ENCODE data around the gene SCP2.

SCP2 gene

GRCh38 chr1:53085405-53085804 is 158.3 kb downstream of the SCP2 start:
- no peak for DNase-seq

GRCh38 chr1:53086491-53087070 is 159.5 kb downstream of the SCP2 start:
- DNase-seq: no peak

DNA sequence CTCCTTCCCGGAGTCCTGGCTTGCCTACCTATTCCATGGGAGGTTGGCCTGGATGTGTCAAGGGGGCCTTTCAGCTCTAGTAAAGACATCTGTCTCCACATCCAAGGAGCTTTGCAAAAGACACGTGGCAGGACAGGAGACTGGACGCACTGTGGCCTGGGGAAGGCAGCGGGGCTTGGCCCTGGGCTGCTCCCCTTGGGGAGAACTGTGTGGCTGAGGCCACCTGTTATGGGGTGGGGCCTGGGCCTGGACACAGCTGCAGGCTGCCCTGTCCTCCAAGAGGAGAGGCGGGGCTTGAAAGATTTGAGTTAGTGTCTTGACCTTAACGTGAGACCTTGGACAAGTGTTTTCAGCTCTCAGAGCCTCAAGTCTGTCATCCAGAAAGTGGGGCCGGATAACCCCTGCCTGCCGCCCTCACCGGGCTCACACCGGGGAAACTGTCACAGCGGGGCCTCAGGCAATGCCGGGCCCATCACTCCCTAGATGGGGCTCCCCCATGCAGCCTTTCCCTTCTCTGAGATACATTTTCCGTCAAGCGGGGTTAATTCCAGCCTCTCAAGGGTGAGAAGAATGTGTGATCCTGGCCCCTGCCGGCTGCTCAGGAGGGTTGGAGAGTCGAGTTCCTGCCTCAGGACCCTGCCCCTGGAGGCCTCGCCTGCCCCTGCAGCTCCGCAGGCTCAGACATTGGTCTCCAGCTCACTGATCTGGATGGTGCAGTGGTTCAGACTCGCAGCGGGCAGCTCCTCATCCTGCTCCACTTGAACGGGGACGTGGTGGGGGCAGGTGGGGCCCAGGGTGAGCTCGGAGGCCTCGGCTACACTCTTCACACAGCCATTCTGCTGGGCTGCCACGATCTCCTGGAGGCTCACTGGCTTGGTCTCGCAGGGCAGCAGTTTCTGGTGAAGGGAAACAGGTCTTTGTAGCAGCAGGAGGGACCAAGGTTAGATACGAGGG is 160.5 kb downstream of the SCP2 start:
- DNase-seq: no peak

GRCh38 chr1:53088616-53089300 is 161.7 kb downstream of the SCP2 start:
- DNase-seq: no peak

DNA sequence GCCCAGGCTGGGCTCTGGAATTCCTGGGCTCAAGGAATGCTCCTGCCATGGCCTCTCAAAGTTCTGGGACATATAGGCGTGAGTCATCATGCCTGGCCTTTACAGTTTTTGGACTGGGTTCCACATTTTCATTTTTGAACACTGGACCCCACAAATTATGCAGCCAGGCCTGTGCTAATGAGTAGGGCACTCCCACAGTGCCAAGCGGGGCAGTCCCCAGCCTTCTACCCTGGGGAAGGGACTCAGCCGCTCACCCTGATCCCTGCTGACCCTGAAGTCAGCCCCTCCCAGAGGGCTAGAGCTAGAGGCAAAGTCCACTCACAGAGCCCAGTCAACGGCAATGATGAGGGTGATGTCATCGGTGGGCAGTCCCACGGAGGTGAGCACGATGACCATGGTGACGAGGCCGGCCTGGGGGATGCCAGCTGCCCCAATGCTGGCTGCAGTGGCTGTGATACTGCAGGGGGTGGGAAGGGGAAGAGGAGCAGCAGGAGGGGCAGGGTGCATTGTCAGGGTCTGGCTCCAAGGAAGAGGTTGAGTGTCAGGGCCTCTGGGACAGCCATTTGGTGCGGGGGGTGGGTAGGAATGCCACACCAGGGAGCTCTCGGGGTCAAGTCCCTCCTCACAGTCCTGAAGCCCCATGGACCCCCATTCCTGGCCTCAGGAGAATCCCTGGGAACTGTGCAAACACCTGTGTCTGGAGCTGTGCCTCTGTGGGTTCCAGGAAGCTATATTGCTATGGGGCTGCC is 162.6 kb downstream of the SCP2 start:
- no peak for DNase-seq

- no peak for DNase-seq
These were observed 163.4 kb downstream of the SCP2 start for GRCh38 chr1:53090227-53091147.

GRCh38 chr1:53091841-53092645 is 165.0 kb downstream of the SCP2 start:
- DNase-seq: no peak

DNA sequence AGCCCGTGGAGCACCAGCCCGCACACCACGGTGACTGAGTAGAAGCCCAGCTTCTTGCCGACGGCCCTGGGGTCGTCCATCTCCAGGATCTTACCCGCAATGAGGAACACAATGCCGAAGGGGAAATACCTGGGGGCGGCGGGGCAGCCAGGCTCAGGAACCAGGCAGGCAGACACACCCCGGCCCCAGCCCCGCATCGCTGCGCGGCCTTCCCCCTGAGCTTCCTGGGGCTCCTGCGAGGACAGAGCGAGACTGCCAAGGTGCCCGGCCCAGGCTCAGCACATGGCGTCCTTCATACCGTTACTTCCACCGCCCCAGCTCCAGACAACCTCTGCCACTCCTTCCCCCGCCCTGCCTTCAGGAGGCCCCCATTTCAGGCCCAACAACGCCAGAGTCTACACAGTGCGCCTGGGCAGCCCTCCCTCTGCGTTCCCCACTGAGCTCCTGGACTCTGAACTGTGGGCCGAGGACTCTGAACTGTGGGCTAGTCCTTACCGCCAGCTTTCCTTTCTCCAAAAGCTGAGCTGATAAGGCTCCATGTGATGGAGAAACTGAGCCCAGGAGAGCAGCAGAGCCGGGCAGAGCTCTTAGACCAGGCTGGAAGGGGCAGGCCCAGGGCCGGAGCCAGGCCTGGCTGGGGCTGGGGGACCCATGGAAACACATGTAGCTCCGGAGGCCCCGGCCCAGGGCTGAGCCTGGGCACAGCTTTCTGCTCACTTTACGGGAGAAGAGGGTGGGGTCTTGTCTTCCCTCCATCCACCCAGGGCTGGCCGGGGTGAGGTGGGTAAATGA is 165.8 kb downstream of the SCP2 start:
- DNase-seq: no peak

- no peak for DNase-seq
These were observed 166.3 kb downstream of the SCP2 start for GRCh38 chr1:53093451-53093754.

DNA sequence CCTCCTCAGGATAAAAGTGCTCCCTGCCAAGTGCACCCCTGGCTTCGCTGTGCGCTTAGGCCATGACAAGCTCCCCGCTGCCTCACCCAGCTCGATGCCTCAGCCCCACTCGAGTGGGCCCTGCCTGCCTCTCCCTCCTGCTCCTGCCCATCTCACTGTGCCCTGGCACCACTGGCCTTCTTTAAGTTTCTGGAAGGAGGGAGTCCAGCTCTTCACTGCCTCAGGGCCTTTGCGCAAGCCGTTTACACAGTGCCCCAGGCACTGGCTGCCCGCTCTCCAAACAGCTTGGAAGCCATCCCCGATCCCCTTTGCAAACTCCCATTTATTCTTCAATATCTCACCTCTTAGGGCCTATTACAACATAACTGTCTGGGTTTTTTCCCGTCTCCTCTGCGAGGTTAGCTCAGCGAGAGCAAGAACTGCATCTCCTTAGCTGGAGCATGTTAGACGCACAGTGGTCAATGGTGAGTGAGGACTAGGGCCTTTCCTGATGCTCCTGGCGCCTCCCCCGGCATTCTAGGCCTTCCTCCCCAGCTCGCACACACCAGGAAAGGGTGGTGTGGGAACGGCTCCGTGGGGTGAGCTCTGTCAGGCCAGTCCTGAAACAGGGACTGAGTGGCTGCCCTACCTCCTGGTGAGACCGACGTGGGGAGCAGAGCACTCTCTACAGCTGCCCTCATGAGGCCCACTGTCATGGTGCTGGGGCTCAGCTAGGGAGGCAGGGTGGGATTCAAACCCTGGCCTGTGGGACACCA is 166.9 kb downstream of the SCP2 start:
- no peak for DNase-seq

DNA sequence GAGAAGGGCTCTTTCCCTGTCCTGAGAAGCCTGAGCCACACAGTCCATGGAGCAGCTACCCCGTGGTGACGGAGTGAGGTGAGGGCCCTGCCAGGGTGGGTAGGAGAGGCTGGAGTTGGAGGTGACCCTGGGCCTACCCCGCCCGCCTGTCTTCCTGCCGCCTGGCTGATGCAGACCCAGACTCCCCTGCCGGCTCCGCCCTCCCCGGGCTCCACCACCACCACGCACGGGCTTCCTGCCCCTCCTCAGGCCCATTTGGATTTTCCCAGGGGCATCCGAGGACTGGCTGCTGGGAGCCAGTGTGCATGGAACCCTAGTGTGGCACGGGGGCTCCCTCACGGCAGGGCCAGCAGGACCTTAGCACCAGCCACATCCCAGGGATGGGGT is 167.4 kb downstream of the SCP2 start:
- DNase-seq: no peak
